ENCODE data around the gene ALKBH4.
"Not testable (repeated sequence)": the region's sequence is repeated elsewhere in the genome, so short reads cannot be mapped to it uniquely, and the experiment has no call there.

The ALKBH4 gene

GRCh38 chr7:102464577-102465280 is at the start of gene ALKBH4, which contains the start of gene LRWD1:
Gene ALKBH4 (minus strand): TSS chr7:102464863. CDS start chr7:102464836, 27 bp downstream.
Gene LRWD1 (plus strand): TSS chr7:102464984. CDS start chr7:102465081, 97 bp downstream.
- peak; percentile 92 to 95 for DNase-seq (ENCODE audit: low read depth in 2 of 2)

GRCh38 chr7:102512642-102513221 is 48.1 kb upstream of the ALKBH4 start:
- DNase-seq (ENCODE audit: low read depth in 2 of 2), result not testable (repeated sequence)

GRCh38 chr7:102511860-102512522 is 47.3 kb upstream of the ALKBH4 start:
- DNase-seq (ENCODE audit: low read depth in 2 of 2), result not testable (repeated sequence)

GRCh38 chr7:102510575-102510974 is 45.9 kb upstream of the ALKBH4 start:
- DNase-seq (ENCODE audit: low read depth in 2 of 2), result not testable (repeated sequence)

GRCh38 chr7:102507410-102508088 is 42.9 kb upstream of the ALKBH4 start:
- not testable (repeated sequence) for DNase-seq (ENCODE audit: low read depth in 2 of 2)

- not testable (repeated sequence) for DNase-seq (ENCODE audit: low read depth in 2 of 2)
Observed at GRCh38 chr7:102505298-102506185, 40.9 kb upstream of the ALKBH4 start.

- DNase-seq (ENCODE audit: low read depth in 2 of 2), result not testable (repeated sequence)
Observed at GRCh38 chr7:102503141-102503540, 38.5 kb upstream of the ALKBH4 start.

GRCh38 chr7:102498321-102498720 is 33.7 kb upstream of the ALKBH4 start:
- not testable (repeated sequence) for DNase-seq (ENCODE audit: low read depth in 2 of 2)

GRCh38 chr7:102497308-102497707 is 32.6 kb upstream of the ALKBH4 start:
- DNase-seq (ENCODE audit: low read depth in 2 of 2), result not testable (repeated sequence)

- not testable (repeated sequence) for DNase-seq (ENCODE audit: low read depth in 2 of 2)
Observed at GRCh38 chr7:102496861-102497260, 32.2 kb upstream of the ALKBH4 start.

- not testable (repeated sequence) for DNase-seq (ENCODE audit: low read depth in 2 of 2)
Observed at GRCh38 chr7:102494473-102495149, 29.9 kb upstream of the ALKBH4 start.

- not testable (repeated sequence) for DNase-seq (ENCODE audit: low read depth in 2 of 2)
Observed at GRCh38 chr7:102494026-102494425, 29.4 kb upstream of the ALKBH4 start.

GRCh38 chr7:102493220-102493935 is 28.7 kb upstream of the ALKBH4 start:
- DNase-seq (ENCODE audit: low read depth in 2 of 2), result not testable (repeated sequence)

- DNase-seq (ENCODE audit: low read depth in 2 of 2), result peak; percentile 35 to 69
Observed at GRCh38 chr7:102490529-102491075, 25.9 kb upstream of the ALKBH4 start.

- not testable (repeated sequence) for DNase-seq (ENCODE audit: low read depth in 2 of 2)
Observed at GRCh38 chr7:102484317-102484716, 19.7 kb upstream of the ALKBH4 start.

- not testable (repeated sequence) for DNase-seq (ENCODE audit: low read depth in 2 of 2)
Observed at GRCh38 chr7:102481962-102482361, 17.3 kb upstream of the ALKBH4 start.

GRCh38 chr7:102479982-102480637 is 15.4 kb upstream of the ALKBH4 start:
- not testable (repeated sequence) for DNase-seq (ENCODE audit: low read depth in 2 of 2)

- DNase-seq (ENCODE audit: low read depth in 2 of 2), result not testable (repeated sequence)
Observed at GRCh38 chr7:102479209-102479584, 14.5 kb upstream of the ALKBH4 start.
